ENCODE data around the gene C9orf72. TPM values are rescaled to one million over a fixed set of nuclear protein-coding genes. Genes with fewer than 3 reads are reported as not detected.

C9orf72 gene
- total and polyA plus RNA-seq, 12 donors, result 6.2 to 39.9 (median 16.1) TPM

DNA sequence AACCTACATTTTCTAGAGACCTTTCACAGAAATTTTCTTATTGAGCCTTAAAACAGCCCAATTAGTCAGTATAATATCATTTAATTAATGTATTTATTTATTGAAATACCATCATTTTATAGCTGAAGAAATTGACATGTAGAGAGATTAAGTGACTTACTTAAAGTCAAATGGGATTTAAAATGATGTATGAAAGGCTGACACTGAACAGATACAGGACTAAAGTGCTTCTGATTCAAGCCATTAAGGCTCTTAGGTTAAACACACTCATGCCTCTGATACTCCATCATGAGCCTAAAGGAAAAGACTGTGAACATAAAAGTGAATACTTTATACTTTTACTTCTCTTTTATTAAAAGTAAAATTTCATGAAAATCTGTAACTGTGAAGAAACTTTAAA is 12.8 kb downstream of the C9orf72 start:
- H3K36me3 ChIP-seq (replicated peaks in 1 of 2), result peaks cover 0 to 44% of the 10 kb centered on the region in 2 donors
- H3K9me3 ChIP-seq (replicated peaks in 1 of 3), result no peaks in the 10 kb centered on the region
- no peaks in the 10 kb centered on the region for H3K27me3 ChIP-seq
- intact Hi-C loops (cut with DNase I), result no loop called here
- no peak overlapping the region for H3K4me3 ChIP-seq
- H3K27ac ChIP-seq, result no peak overlapping the region
- no peak for TF ChIP-seq POLR2A (IDR thresholded peaks at IDR 0.05)
- TF ChIP-seq, protein P1, sequence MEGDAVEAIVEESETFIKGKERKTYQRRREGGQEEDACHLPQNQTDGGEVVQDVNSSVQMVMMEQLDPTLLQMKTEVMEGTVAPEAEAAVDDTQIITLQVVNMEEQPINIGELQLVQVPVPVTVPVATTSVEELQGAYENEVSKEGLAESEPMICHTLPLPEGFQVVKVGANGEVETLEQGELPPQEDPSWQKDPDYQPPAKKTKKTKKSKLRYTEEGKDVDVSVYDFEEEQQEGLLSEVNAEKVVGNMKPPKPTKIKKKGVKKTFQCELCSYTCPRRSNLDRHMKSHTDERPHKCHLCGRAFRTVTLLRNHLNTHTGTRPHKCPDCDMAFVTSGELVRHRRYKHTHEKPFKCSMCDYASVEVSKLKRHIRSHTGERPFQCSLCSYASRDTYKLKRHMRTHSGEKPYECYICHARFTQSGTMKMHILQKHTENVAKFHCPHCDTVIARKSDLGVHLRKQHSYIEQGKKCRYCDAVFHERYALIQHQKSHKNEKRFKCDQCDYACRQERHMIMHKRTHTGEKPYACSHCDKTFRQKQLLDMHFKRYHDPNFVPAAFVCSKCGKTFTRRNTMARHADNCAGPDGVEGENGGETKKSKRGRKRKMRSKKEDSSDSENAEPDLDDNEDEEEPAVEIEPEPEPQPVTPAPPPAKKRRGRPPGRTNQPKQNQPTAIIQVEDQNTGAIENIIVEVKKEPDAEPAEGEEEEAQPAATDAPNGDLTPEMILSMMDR (IDR thresholded peaks at IDR 0.05), result no peak
- no peak for DNase-seq
- H3K4me1 ChIP-seq (replicated peaks in 1 of 2), result no peaks in the 10 kb centered on the region

DNA sequence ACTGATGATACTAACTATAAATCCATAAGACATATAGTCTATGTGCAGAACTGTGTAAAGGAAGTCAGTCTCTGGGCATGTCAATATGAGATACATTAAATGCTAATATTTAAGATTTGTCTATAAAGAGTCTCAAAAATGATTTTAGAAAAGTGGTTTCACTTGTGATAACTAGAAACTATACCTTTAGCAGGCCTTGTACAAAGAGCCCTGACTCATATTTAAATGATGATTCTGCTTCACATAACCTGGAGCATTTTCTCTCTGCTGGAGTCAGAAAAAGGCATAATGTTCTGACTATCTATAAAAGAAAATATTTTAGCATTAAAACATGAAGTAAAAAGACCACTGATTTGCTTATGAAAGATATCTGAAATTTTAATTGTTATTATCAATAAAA is 15.0 kb downstream of the C9orf72 start:
- TF ChIP-seq, protein P1 (IDR thresholded peaks at IDR 0.05), result no peak
- no peak for TF ChIP-seq POLR2A (IDR thresholded peaks at IDR 0.05)
- intact Hi-C loops (cut with DNase I), result no loop called here
- Histone ChIP-seq H3K27me3 (no peaks in the 10 kb centered on the region), H3K4me3 (no peak overlapping the region), H3K27ac (no peak overlapping the region), H3K4me1 (replicated peaks in 1 of 2) (no peaks in the 10 kb centered on the region), H3K9me3 (replicated peaks in 1 of 3) (no peaks in the 10 kb centered on the region), H3K36me3 (replicated peaks in 1 of 2) (peaks cover 0 to 57% of the 10 kb centered on the region in 2 donors)
- DNase-seq, result no peak

DNA sequence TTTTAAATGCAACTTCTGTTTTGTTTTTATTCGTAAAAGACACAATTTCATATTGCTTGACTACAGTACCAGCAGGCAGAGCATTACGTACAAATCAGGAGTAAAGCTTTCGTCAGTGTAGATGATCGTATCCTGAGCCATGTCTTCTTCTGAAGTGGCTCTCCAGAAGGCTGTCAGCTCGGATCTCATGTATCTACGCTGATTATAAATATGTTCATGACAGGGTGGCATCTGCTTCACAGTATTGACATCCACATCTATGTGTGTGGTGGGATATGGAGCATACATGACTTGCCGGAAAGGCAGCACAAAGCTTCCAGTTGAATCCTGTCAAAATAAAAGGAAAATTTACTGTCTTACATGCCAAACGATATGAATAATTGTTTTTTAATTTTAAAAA is 16.8 kb downstream of the C9orf72 start:
- Histone ChIP-seq H3K27me3 (no peaks in the 10 kb centered on the region), H3K4me3 (no peak overlapping the region), H3K36me3 (replicated peaks in 1 of 2) (peaks cover 0 to 57% of the 10 kb centered on the region in 2 donors), H3K9me3 (replicated peaks in 1 of 3) (no peaks in the 10 kb centered on the region), H3K4me1 (replicated peaks in 1 of 2) (no peaks in the 10 kb centered on the region), H3K27ac (no peak overlapping the region)
- intact Hi-C loops (cut with DNase I), result no loop called here
- TF ChIP-seq, protein P1 (IDR thresholded peaks at IDR 0.05), result no peak
- no peak for TF ChIP-seq POLR2A (IDR thresholded peaks at IDR 0.05)
- no peak for DNase-seq
- 92 to 97% (median 95%) methylated on average over 8 of the region's 8 CpGs for WGBS, 4 donors

DNA sequence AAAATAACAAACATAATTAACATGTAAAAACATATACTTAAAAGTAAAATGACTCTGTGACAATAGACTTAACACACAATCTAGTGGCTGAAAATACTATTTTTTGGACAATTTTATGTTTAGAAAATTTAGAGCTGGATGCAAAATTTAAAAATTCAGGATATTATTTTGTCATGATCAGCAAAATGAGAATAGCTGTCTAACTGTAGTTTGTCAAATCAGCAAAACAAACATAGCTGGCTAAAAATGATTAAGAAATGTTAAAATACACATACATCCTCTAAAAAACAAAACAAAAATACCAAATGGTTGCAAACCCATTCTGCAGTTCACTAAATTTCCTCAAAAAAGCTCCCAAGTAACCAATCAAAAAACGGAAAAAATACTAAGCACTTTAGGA is 18.6 kb downstream of the C9orf72 start:
- intact Hi-C loops (cut with DNase I), result no loop called here
- no peaks in the 10 kb centered on the region for H3K27me3 ChIP-seq
- no peaks in the 10 kb centered on the region for H3K4me1 ChIP-seq (replicated peaks in 1 of 2)
- WGBS, 4 donors, result 85 to 97% (median 94%) methylated on average over 1 of the region's 1 CpG
- H3K4me3 ChIP-seq, result no peak overlapping the region
- H3K36me3 ChIP-seq (replicated peaks in 1 of 2), result peaks cover 0 to 50% of the 10 kb centered on the region in 2 donors
- TF ChIP-seq, protein P1 (IDR thresholded peaks at IDR 0.05), result no peak
- no peak for TF ChIP-seq POLR2A (IDR thresholded peaks at IDR 0.05)
- H3K9me3 ChIP-seq (replicated peaks in 1 of 3), result no peaks in the 10 kb centered on the region
- no peak for DNase-seq
- no peak overlapping the region for H3K27ac ChIP-seq

Data from adrenal gland (tissue), 12 donors.